Hematopoietic multipotent progenitor cell treated with erythropoietin and hydrocortisone succinate and interleukin-3 and kit ligand, for 15 days (in vitro differentiated cells): ENCODE measurements around the gene UPF2.
A peak's percentile ranks its signal among the peaks of the same experiment; 100 is the strongest.
"Not testable (repeated sequence)": the region's sequence is repeated elsewhere in the genome, so short reads cannot be mapped to it uniquely, and the experiment has no call there.

ENCODE experiments used
- DNase-seq: peaks from one replicate; pipeline ENCODE4 v3.0.0-alpha.2; 2015; ENCODE audit warnings: low spot score

Gene UPF2, protein sequence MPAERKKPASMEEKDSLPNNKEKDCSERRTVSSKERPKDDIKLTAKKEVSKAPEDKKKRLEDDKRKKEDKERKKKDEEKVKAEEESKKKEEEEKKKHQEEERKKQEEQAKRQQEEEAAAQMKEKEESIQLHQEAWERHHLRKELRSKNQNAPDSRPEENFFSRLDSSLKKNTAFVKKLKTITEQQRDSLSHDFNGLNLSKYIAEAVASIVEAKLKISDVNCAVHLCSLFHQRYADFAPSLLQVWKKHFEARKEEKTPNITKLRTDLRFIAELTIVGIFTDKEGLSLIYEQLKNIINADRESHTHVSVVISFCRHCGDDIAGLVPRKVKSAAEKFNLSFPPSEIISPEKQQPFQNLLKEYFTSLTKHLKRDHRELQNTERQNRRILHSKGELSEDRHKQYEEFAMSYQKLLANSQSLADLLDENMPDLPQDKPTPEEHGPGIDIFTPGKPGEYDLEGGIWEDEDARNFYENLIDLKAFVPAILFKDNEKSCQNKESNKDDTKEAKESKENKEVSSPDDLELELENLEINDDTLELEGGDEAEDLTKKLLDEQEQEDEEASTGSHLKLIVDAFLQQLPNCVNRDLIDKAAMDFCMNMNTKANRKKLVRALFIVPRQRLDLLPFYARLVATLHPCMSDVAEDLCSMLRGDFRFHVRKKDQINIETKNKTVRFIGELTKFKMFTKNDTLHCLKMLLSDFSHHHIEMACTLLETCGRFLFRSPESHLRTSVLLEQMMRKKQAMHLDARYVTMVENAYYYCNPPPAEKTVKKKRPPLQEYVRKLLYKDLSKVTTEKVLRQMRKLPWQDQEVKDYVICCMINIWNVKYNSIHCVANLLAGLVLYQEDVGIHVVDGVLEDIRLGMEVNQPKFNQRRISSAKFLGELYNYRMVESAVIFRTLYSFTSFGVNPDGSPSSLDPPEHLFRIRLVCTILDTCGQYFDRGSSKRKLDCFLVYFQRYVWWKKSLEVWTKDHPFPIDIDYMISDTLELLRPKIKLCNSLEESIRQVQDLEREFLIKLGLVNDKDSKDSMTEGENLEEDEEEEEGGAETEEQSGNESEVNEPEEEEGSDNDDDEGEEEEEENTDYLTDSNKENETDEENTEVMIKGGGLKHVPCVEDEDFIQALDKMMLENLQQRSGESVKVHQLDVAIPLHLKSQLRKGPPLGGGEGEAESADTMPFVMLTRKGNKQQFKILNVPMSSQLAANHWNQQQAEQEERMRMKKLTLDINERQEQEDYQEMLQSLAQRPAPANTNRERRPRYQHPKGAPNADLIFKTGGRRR

DNA sequence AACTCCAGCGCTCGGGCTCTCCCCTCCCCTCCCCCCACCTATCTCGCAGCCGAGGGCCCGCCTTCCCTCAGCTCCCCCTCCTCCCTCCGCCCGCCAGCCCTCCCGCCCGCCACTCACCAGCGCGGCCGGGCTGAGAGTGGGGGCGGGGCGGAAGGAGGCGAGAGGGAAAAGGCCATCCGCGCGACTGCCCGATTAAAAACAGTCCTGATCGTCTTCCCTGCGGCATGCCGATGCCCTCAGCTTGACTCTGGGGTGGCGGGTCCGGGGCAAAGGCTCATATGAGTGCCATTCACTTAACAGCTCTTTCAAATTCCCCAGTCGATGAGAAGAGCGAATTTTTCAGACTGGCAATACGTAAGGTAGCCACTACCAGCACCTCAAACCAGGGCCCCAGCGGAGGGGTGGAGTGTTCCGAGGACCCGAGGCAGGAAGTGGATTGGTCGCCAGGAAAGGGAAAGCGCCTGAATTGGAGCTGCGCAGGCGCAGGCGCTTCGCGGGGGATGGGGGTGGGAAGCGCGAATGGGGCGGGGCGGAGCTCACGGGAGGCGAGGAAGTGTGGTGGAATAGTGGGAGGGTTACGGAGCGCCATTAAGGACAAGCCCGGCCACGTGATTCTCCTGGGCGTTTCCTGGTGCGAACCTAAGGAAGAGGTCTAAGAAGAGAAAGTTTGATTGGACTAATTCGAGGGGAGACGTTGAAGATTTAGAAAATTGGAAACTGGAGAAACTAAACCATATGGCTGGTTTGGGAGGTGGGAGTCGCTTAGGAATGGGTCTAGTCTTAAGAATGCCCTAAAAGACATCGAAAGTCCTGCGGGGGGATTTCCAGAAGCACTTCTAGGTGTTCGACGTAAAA lies at the start of gene UPF2:
Gene UPF2 (minus strand): TSS at position 13 of the 855 bp plus-strand sequence. CDS start 7,386 bp downstream, outside the sequence.
- peak; percentile 97 for DNase-seq

DNA sequence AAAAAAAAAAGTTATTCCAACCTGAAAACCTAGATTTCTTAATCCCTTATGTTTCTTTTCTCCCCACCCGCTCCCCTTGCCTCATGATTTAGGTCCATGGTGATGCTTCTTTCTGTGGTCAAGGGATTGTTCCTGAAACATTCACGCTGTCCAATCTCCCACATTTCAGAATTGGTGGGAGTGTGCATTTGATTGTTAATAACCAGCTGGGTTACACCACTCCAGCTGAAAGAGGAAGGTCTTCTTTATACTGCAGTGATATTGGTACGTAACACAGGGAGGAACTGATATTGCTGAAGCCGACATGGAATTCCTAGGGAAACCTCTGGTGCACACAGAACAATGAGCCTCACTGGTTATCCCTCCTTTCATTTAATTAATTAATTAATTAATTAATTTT lies 48.8 kb upstream of the UPF2 start:
- no peak for DNase-seq

DNA sequence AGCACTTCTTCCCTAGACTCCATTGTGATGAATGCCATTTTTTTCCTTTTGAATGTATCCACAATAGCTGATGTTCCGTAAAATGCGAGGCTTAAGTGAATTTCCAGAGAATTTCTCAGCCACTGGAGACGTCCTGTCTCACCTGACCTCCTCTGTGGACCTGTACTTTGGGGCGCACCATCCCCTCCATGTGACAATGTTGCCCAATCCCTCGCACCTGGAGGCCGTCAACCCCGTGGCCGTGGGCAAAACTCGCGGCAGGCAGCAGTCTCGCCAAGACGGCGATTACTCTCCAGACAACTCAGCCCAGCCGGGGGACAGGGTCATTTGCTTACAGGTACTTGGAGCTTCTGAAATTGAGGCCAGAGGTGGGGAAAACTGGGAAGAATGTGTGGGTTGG lies 46.3 kb upstream of the UPF2 start:
- no peak for DNase-seq

GRCh38 chr10:12081879-12082557 lies 39.4 kb upstream of the UPF2 start:
- DNase-seq, result no peak

GRCh38 chr10:12081470-12081869 lies 38.9 kb upstream of the UPF2 start:
- DNase-seq, result no peak

DNA sequence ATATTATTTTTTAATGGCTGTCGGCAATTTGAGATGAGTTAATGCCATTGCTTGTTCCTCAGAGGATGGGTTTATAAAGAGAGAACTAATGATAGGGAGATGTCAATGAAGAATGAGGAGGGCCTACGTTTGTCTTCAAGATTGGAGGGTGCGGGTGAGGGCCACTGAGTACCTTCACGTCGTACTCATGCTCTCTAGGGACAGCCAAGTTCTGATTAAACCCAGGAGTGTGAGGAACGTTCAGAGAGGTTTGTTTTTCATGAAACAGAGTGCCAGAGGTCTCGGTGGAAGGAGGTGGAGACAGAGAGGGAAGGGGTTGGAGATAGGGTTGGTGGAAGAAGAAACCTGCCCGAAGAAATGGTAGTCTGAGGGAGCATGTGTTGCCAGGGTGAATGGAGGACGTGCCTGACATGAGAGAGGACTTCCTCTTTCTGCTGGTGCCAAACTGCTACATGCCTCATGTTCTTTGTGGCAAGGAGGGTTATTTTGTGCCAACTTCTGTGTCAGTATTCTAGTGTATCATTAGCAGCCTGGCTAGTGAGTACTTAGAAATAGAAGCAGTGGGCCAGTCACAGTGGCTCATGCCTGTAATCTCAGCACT lies 35.1 kb upstream of the UPF2 start:
- no peak for DNase-seq

- no peak for DNase-seq
Measured at GRCh38 chr10:12073526-12073925, 30.9 kb upstream of the UPF2 start.

DNA sequence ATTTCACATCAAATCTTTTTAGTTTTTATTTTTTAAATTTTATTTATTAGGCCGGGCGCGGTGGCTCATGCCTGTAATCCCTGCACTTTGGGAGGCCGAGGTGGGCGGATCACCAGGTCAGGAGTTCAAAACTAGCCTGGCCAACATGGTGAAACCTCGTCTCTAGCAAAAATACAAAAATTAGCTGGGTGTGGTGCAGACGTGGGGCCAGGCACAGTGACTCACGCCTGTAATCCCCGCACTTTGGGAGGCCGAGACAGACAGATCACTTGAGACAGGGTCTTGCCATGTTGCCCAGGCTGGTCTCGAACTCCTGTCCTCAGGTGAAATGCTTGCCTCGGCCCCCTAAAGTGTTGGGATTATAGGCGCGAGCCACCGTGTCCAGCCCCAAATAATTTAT lies 28.8 kb upstream of the UPF2 start:
- DNase-seq, result not testable (repeated sequence)

DNA sequence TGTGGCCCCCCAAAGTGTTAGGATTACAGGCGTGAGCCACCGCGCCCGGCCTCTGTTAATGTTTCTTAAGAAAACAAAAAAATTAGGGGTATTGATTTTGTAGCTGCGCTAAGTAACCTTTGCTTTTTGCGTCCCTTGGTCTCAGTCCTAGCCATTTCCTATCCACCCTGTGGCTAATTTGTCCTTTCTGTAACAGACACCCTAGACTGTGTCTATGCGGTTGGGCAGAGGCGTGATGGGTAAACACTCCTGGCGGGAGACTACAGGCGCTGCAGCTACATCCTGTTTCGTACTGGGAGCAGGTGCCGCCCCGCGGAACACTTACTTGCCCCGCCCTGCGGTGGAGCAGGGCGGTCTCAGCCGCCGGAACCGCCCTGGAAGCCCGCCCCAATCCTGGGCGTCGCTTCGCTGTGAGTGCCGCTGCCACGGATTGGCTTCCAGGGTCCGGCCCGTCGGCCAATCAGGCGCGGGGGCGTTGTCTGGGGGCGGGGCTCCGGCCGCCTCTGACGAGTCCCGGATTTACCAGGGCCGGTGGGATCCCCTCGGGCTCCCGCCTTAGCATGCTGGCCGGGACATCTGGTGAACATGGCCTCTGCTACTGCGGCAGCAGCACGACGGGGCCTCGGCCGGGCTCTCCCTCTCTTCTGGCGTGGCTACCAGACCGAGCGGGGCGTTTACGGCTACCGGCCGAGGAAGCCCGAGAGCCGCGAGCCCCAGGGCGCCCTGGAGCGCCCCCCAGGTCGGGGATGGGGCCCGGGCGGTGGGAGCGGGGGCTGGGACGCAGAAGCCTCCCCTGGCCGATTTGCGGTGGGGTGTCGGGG lies 26.1 kb upstream of the UPF2 start, which contains the start of gene DHTKD1:
Gene DHTKD1 (plus strand): TSS at position 506 of the 821 bp plus-strand sequence. CDS start 80 bp downstream, at position 586.
- peak; percentile 98 for DNase-seq

- no peak for DNase-seq
Measured at GRCh38 chr10:12067336-12067735, 24.7 kb upstream of the UPF2 start.

- peak; percentile 74 for DNase-seq
Measured at GRCh38 chr10:12063483-12063818, 20.8 kb upstream of the UPF2 start.

DNA sequence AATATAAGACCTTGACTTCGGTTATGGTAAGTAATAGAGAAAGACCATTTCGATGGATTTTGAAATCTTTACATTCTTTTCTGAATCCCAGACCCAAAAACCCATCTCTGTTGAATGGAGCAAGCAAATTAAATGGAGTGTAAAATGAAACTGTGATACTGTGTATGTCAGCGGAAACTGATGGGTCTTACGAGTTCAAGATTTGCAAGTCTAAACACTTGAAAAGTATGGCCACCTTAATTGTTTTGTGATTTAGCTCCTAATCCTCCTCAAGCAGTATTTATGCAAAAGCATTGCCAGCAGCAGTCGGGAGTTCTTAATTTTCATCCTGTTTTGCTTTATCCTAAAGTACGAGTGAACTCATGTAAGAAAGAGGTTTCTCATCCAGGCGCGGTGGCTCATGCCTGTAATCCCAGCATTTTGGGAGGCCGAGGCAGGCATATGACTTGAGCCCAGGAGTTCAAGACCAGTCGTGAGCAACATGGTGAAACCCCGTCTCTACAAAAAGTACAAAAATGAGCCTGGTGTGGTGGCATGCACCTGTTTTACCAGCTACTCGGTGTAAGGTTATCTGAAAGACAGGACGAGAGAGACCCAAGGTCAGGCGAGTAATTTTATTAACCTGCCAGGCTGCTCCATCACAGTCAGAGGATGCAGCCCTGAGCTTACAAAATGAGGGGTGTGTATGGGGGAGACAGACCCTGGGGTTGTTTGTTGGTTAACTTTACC lies 20.3 kb upstream of the UPF2 start:
- DNase-seq, result no peak

- no peak for DNase-seq
Measured at GRCh38 chr10:12061124-12061523, 18.5 kb upstream of the UPF2 start.

DNA sequence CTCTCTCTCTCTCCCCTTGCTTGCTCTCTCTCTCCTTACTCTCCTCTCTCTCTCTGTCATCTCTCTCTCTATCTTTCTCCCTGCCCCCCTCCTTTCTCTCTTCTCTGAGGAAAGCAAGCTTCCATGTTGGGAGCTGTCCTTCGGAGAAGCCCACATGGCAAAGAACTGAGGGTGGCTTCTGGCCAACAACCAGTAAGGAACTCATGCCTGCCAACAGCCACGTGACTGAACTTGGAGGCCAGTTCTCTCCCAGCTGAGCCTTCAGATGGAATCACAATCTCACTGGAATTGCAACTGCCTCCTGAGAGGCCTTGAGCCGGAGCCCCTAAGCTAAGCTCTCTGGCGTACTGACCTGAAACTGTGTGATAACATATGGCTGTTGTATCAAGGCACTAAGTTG lies 14.1 kb upstream of the UPF2 start:
- DNase-seq, result no peak

DNA sequence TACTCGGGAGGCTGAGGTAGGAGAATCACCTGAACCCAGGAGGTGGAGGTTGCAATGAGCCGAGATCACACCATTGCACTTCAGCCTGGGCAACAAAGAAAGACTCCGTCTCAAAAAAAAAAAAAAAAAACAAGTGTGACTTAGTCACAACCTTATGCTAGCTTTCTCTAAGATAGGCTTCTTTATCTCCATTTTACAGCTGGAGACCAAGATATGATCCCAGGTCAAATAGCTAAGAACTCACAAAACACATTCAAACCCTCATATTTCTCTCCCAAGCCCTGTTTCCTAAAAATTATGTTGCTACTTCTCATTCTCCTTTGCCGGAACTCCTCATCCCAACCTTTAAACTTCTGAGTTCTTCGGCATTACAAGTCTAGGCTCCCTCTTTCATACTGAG lies 13.1 kb upstream of the UPF2 start:
- peak; percentile 87 for DNase-seq

GRCh38 chr10:12051241-12051640 lies 8.6 kb upstream of the UPF2 start:
- no peak for DNase-seq

GRCh38 chr10:12050528-12050927 lies 7.9 kb upstream of the UPF2 start:
- DNase-seq, result no peak

- DNase-seq, result no peak
Measured at GRCh38 chr10:12048547-12048946, 5.9 kb upstream of the UPF2 start.

DNA sequence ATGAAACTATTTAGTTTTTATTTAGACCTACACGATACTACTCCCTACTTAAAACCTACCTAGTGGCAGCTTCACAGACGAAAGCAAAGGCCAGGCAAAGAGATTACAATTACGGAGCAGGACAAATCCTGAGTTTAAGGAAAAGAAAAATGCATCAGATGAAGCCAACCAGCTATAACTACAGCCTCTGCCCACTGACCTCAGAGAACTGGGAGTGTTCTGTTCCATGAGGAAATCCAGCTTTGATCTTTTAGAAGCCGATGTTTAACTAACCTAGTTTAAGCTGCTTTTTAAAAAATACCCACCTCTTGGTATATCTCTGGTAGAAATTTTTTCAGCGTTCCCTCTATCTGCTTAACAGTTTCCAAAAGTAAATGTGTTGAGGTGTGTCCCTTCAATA lies 3.0 kb upstream of the UPF2 start:
- no peak for DNase-seq
